Neural progenitor cell (in vitro differentiated cells): Measurements from ENCODE around the gene TOR1B.

Experiments
- CTCF ChIP-seq: fragments of 200-600 bp; sonication (generic); IDR thresholded peaks from 2 replicates; pipeline ENCODE4 v1.5.1; 2017; ENCODE audit warnings: antibody characterized with exemption, mild to moderate bottlenecking
- EZH2phosphoT487 ChIP-seq: fragments of 200-600 bp; sonication (generic); IDR thresholded peaks from 2 replicates; pipeline ENCODE4 v1.6.1; 2017; ENCODE audit warnings: antibody characterized with exemption

- TF ChIP-seq CTCF (no peak), EZH2phosphoT487 (no peak)
These were observed 13.8 kb downstream of the TOR1B start for GRCh38 chr9:129816501-129817435.
